Liver (tissue), 9 donors: Measurements from ENCODE around the gene PPP1R11. TPM values are rescaled to one million over a fixed set of nuclear protein-coding genes. Genes with fewer than 3 reads are reported as not detected.

Experiments
- DNase-seq: peaks from one replicate; pipeline ENCODE4 v3.0.0-alpha.2; 2017; ENCODE audit warnings: low spot score
- H3K27ac ChIP-seq, 2 donors: one replicate each; pipeline ENCODE4 v1.7.0; 2013; ENCODE audit warnings: inconsistent platforms in 2 of 2, low read length in 2 of 2, control low read depth in 1 of 2, low read depth in 1 of 2, mild to moderate bottlenecking in 1 of 2
- H3K27me3 ChIP-seq, 4 donors: one replicate each; pipeline versions ENCODE4 v1.6.1 to v1.7.0; 2013; ENCODE audit warnings: low read length in 3 of 4, inconsistent platforms in 1 of 4, mild to moderate bottlenecking in 1 of 4, moderate library complexity in 1 of 4; ENCODE audit not compliant: control insufficient read depth in 4 of 4, insufficient read depth in 4 of 4
- H3K36me3 ChIP-seq, 4 donors: one replicate each; pipeline versions ENCODE4 v1.6.1 to v1.7.0; 2013; ENCODE audit warnings: low read length in 3 of 4, mild to moderate bottlenecking in 3 of 4, low read depth in 1 of 4, moderate library complexity in 1 of 4; ENCODE audit not compliant: control insufficient read depth in 4 of 4, insufficient read depth in 3 of 4
- H3K4me1 ChIP-seq, 4 donors: one replicate each; pipeline versions ENCODE4 v1.6.1 to v1.7.0; 2013; ENCODE audit warnings: low read length in 3 of 4, mild to moderate bottlenecking in 3 of 4, moderate library complexity in 1 of 4; ENCODE audit not compliant: control insufficient read depth in 4 of 4, insufficient read depth in 4 of 4
- H3K4me3 ChIP-seq, 3 donors: one replicate each; pipeline versions ENCODE4 v1.6.1 to v1.7.0; 2013; ENCODE audit warnings: low read length in 3 of 3, control low read depth in 1 of 3, low read depth in 1 of 3, mild to moderate bottlenecking in 1 of 3
- H3K9ac ChIP-seq, 2 donors: one replicate each; pipeline ENCODE4 v1.7.0; 2013; ENCODE audit warnings: low read length in 2 of 2, mild to moderate bottlenecking in 2 of 2, moderate library complexity in 2 of 2, control low read depth in 1 of 2, low read depth in 1 of 2
- H3K9me3 ChIP-seq, 4 donors: one replicate each; pipeline versions ENCODE4 v1.6.1 to v1.7.0; 2013; ENCODE audit warnings: low read length in 3 of 4; ENCODE audit not compliant: control insufficient read depth in 4 of 4
- FOXA1 ChIP-seq: IDR thresholded peaks from 2 replicates; pipeline ENCODE4 v1.6.1; 2016; ENCODE audit warnings: antibody characterized with exemption
- FOXA2 ChIP-seq: IDR thresholded peaks from 2 replicates; pipeline ENCODE4 v1.6.1; 2016; ENCODE audit warnings: antibody characterized with exemption
- GABPA ChIP-seq, 2 donors: IDR thresholded peaks in 1 of 2; conservative IDR thresholded peaks in 1 of 2; 2 replicates each; pipeline ENCODE4 v1.6.1; 2016; ENCODE audit warnings: antibody characterized with exemption in 2 of 2, mild to moderate bottlenecking in 1 of 2, moderate library complexity in 1 of 2
- HNF4A ChIP-seq, 2 donors: conservative IDR thresholded peaks; 2 replicates each; pipeline ENCODE4 v1.6.1; 2016; ENCODE audit warnings: antibody characterized with exemption in 2 of 2, mild to moderate bottlenecking in 2 of 2
- HNF4G ChIP-seq: IDR thresholded peaks from 2 replicates; pipeline ENCODE4 v1.6.1; 2016; ENCODE audit warnings: antibody characterized with exemption
- JUND ChIP-seq, 2 donors: IDR thresholded peaks; 2 replicates each; pipeline ENCODE4 v1.6.1; 2016; ENCODE audit warnings: antibody characterized with exemption in 2 of 2
- MAX ChIP-seq: IDR thresholded peaks from 2 replicates; pipeline ENCODE4 v1.6.1; 2016; ENCODE audit warnings: antibody characterized with exemption
- NR2F2 ChIP-seq: IDR thresholded peaks from 2 replicates; pipeline ENCODE4 v1.6.1; 2016; ENCODE audit warnings: antibody characterized with exemption
- RXRA ChIP-seq, 2 donors: IDR thresholded peaks; 2 replicates each; pipeline ENCODE4 v1.6.1; 2017 to 2018; ENCODE audit warnings: antibody characterized with exemption in 2 of 2, mild to moderate bottlenecking in 1 of 2
- SP1 ChIP-seq: IDR thresholded peaks from 2 replicates; pipeline ENCODE4 v1.6.1; 2018; ENCODE audit warnings: antibody characterized with exemption, mild to moderate bottlenecking
- TAF1 ChIP-seq: conservative IDR thresholded peaks from 2 replicates; pipeline ENCODE4 v1.6.1; 2016; ENCODE audit warnings: antibody characterized with exemption, mild to moderate bottlenecking
- YY1 ChIP-seq: IDR thresholded peaks from 2 replicates; pipeline ENCODE4 v1.6.1; 2016; ENCODE audit warnings: antibody characterized with exemption, mild to moderate bottlenecking
- WGBS: extraction: QIAGEN DNeasy Blood & Tissue Kit; methylation state at CpG from one replicate; pipeline ENCODE4 v1.1.7; 2013; 5-methylcytosine and 5-hydroxymethylcytosine counted together
- polyA plus RNA-seq, 2 donors: library from polyadenylated mRNA; stranded (reverse) in 1 of 2; unstranded in 1 of 2; fragments of 200-250 nt in 1 of 2; fragments of >200 nt in 1 of 2; fragmentation: Nextera tagmentation in 1 of 2; extraction: Ambion mirVana in 1 of 2; gene quantifications; one replicate each; pipeline versions ENCODE4 v1.2.1 to v1.2.3, GENCODE V29; 2013 to 2015
- total RNA-seq, 2 donors: library from RNA; depleted of rRNA; stranded (reverse); fragments of >200 nt; gene quantifications; one replicate each; pipeline ENCODE4 v1.2.3, GENCODE V29; 2014
- TF ChIP-seq, protein P1 (sequence below): fragments of 150-350 bp; IDR thresholded peaks from 2 replicates; pipeline ENCODE4 v1.5.1; 2017; ENCODE audit warnings: improper control_type of control experiment, low read depth, low read length; ENCODE audit not compliant: missing input control
- TF ChIP-seq, protein P2 (sequence below): IDR thresholded peaks from 2 replicates; pipeline ENCODE4 v1.6.1; 2016; ENCODE audit warnings: antibody characterized with exemption, mild to moderate bottlenecking
- TF ChIP-seq, protein P3 (sequence below): IDR thresholded peaks from 2 replicates; pipeline ENCODE4 v1.6.1; 2016; ENCODE audit warnings: antibody characterized with exemption
- donor health status: healthy.
- donor health status: healthy.
- donor health status: healthy.
- donor health status: healthy.
- donor health status: healthy.

The PPP1R11 gene
- total and polyA plus RNA-seq, 4 donors = 7.8 to 30.9 (median 19.5) TPM

DNA sequence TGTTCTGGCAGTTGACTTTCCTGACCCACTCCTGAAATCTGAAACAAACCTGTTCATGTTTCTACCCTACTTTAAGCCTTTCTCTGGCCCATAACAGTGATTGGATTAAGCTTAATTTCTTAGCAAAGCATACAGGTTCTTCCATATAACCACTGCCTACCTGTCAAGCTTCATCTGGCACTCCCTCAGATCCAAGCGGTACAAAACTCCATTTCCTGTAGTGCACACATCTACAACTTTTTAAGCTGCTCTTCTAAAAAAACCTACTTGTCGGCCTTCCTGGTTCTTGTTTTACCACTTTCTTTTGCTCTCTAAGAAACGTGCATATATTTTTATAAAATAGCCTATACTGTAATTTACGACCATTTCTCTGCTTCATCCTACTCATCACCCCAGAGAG lies 916 bp upstream of the PPP1R11 start (continued):
- TF ChIP-seq JUND (IDR thresholded peaks at IDR 0.05) = no peak
- TF ChIP-seq, protein P1, sequence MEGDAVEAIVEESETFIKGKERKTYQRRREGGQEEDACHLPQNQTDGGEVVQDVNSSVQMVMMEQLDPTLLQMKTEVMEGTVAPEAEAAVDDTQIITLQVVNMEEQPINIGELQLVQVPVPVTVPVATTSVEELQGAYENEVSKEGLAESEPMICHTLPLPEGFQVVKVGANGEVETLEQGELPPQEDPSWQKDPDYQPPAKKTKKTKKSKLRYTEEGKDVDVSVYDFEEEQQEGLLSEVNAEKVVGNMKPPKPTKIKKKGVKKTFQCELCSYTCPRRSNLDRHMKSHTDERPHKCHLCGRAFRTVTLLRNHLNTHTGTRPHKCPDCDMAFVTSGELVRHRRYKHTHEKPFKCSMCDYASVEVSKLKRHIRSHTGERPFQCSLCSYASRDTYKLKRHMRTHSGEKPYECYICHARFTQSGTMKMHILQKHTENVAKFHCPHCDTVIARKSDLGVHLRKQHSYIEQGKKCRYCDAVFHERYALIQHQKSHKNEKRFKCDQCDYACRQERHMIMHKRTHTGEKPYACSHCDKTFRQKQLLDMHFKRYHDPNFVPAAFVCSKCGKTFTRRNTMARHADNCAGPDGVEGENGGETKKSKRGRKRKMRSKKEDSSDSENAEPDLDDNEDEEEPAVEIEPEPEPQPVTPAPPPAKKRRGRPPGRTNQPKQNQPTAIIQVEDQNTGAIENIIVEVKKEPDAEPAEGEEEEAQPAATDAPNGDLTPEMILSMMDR = no peak
- TF ChIP-seq YY1 = no peak
- no peak for TF ChIP-seq TAF1

GRCh38 chr6:30067460-30068139 lies 602 bp downstream of the PPP1R11 start:
- Histone ChIP-seq H3K9ac (peak overlapping the region; percentile 1 to 47), H3K36me3 (peaks cover 0 to 16% (median 9%) of the 10 kb centered on the region in 4 donors), H3K27me3 (peaks cover 0 to 3% (median 0%) of the 10 kb centered on the region in 4 donors), H3K9me3 (no peaks in the 10 kb centered on the region), H3K27ac (peak overlapping the region; percentile 47 to 87), H3K4me1 (peaks cover 6 to 30% (median 22%) of the 10 kb centered on the region in 4 donors), H3K4me3 (peak overlapping the region; percentile 58 to 95 (median 61))
- WGBS = 12% methylated on average over 8 of the region's 8 CpGs
- DNase-seq = no peak
- no peak for TF ChIP-seq JUND (IDR thresholded peaks at IDR 0.05)
- TF ChIP-seq NR2F2 = no peak
- no peak for TF ChIP-seq YY1
- TF ChIP-seq HNF4G = no peak
- TF ChIP-seq RXRA (IDR thresholded peaks at IDR 0.05) = no peak
- no peak for TF ChIP-seq TAF1
- TF ChIP-seq MAX = no peak
- no peak for TF ChIP-seq GABPA (IDR thresholded peaks at IDR 0.05 in 1 of 2, conservative IDR thresholded peaks at IDR 0.05 in 1 of 2)
- TF ChIP-seq, protein P1 = no peak
- TF ChIP-seq, protein P2, sequence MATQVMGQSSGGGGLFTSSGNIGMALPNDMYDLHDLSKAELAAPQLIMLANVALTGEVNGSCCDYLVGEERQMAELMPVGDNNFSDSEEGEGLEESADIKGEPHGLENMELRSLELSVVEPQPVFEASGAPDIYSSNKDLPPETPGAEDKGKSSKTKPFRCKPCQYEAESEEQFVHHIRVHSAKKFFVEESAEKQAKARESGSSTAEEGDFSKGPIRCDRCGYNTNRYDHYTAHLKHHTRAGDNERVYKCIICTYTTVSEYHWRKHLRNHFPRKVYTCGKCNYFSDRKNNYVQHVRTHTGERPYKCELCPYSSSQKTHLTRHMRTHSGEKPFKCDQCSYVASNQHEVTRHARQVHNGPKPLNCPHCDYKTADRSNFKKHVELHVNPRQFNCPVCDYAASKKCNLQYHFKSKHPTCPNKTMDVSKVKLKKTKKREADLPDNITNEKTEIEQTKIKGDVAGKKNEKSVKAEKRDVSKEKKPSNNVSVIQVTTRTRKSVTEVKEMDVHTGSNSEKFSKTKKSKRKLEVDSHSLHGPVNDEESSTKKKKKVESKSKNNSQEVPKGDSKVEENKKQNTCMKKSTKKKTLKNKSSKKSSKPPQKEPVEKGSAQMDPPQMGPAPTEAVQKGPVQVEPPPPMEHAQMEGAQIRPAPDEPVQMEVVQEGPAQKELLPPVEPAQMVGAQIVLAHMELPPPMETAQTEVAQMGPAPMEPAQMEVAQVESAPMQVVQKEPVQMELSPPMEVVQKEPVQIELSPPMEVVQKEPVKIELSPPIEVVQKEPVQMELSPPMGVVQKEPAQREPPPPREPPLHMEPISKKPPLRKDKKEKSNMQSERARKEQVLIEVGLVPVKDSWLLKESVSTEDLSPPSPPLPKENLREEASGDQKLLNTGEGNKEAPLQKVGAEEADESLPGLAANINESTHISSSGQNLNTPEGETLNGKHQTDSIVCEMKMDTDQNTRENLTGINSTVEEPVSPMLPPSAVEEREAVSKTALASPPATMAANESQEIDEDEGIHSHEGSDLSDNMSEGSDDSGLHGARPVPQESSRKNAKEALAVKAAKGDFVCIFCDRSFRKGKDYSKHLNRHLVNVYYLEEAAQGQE = no peak
- TF ChIP-seq FOXA1 = no peak
- TF ChIP-seq, protein P3, sequence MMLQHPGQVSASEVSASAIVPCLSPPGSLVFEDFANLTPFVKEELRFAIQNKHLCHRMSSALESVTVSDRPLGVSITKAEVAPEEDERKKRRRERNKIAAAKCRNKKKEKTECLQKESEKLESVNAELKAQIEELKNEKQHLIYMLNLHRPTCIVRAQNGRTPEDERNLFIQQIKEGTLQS = no peak
- no peak for TF ChIP-seq SP1
- no peak for TF ChIP-seq FOXA2
- TF ChIP-seq HNF4A (conservative IDR thresholded peaks at IDR 0.05) = no peak
